K562 (cell line): Measurements from ENCODE around the gene CTNNB1. TPM values are rescaled to one million over a fixed set of nuclear protein-coding genes. Genes with fewer than 3 reads are reported as not detected.

Source experiments
- CAMTA2 ChIP-seq: fragments of 250-450 bp; sonication (Bioruptor Pico); conservative IDR thresholded peaks from 2 replicates; pipeline ENCODE4 v1.5.1; 2022
- CBX3 ChIP-seq, 2 experiments: IDR thresholded peaks; 1 replicate in 1 of 2; 2 replicates in 1 of 2; pipeline ENCODE4 v1.6.1; 2012; ENCODE audit warnings: inconsistent platforms in 2 of 2, low read length in 2 of 2, borderline replicate concordance in 1 of 2, control low read depth in 1 of 2
- CCNT2 ChIP-seq: IDR thresholded peaks from 2 replicates; pipeline ENCODE4 v1.6.1; 2011; ENCODE audit warnings: borderline replicate concordance, low read depth, mild to moderate bottlenecking, moderate library complexity, mixed read lengths, low read length; ENCODE audit not compliant: insufficient read length; ENCODE audit errors: extremely low read depth
- HDAC2 ChIP-seq: fragments of 450-650 bp; IDR thresholded peaks from 2 replicates; pipeline ENCODE4 v1.6.1; 2016; ENCODE audit warnings: mild to moderate bottlenecking
- JUND ChIP-seq, 2 experiments: IDR thresholded peaks; 2 replicates in 1 of 2; 3 replicates in 1 of 2; pipeline ENCODE4 v1.6.1; 2011; ENCODE audit warnings: borderline replicate concordance in 2 of 2, low read depth in 2 of 2, low read length in 2 of 2, improper control_type of control experiment in 1 of 2, missing biosample characterization in 1 of 2, missing genetic modification characterization in 1 of 2, missing genetic modification reagents in 1 of 2
- KDM4B ChIP-seq, 2 experiments: fragments of 450-650 bp in 1 of 2; sonication (generic) in 1 of 2; IDR thresholded peaks; 2 replicates each; pipeline ENCODE4 v1.6.1; 2016 to 2017; ENCODE audit warnings: borderline replicate concordance in 2 of 2, antibody characterized with exemption in 1 of 2, low read depth in 1 of 2, mild to moderate bottlenecking in 1 of 2
- MED1 ChIP-seq: sonication (generic); formaldehyde crosslinking; IDR thresholded peaks from 2 replicates; pipeline ENCODE4 v1.8.1; 2023; ENCODE audit warnings: missing genetic modification reagents, borderline replicate concordance
- MTA2 ChIP-seq: fragments of 450-650 bp; IDR thresholded peaks from 2 replicates; pipeline ENCODE4 v1.6.1; 2016; ENCODE audit warnings: low read depth
- RHOXF2B ChIP-seq: fragments of 250-450 bp; sonication (Bioruptor Pico); conservative IDR thresholded peaks from 2 replicates; pipeline ENCODE4 v1.5.1; 2021
- WHSC1 ChIP-seq: IDR thresholded peaks from one replicate; pipeline ENCODE4 v1.6.1; 2012; ENCODE audit warnings: low read length, control low read depth, inconsistent platforms
- ZNF274 ChIP-seq: IDR thresholded peaks from 2 replicates; pipeline ENCODE4 v1.6.1; 2011; ENCODE audit warnings: low read depth, mild to moderate bottlenecking, low read length, moderate library complexity, borderline replicate concordance
- ZNF507 ChIP-seq: conservative IDR thresholded peaks from 2 replicates; pipeline ENCODE4 v1.6.1; 2017; ENCODE audit warnings: missing genetic modification characterization, missing compliant biosample characterization
- polyA plus RNA-seq, 8 experiments: library from polyadenylated mRNA; depleted of rRNA in 4 of 8; stranded (reverse) in 5 of 8; unstranded in 3 of 8; fragments of >200 nt; fragmentation: Nextera tagmentation in 2 of 8; fragmentation: Illumina TruSeq in 1 of 8; extraction: Ambion mirVana in 2 of 8; extraction: Trizol in 1 of 8; gene quantifications; 2 replicates each; pipeline versions ENCODE4 v1.2.1 to v1.2.3, GENCODE V29; 2011 to 2014; ENCODE audit warnings: inconsistent platforms in 1 of 8, missing spikeins in 1 of 8
- total RNA-seq, 7 experiments: library from RNA; depleted of rRNA in 6 of 7; stranded (reverse); fragments of >200 nt in 6 of 7; fragmentation: Illumina TruSeq in 2 of 7; extraction: Trizol in 2 of 7; gene quantifications; 2 replicates each; pipeline versions ENCODE4 v1.2.1 to v1.2.3, GENCODE V29; 2011 to 2021; ENCODE audit warnings: low replicate concordance in 1 of 7
- TF ChIP-seq, protein P1 (sequence below), 2 experiments: fragments of 450-650 bp; formaldehyde crosslinking in 1 of 2; IDR thresholded peaks; 2 replicates each; pipeline versions ENCODE4 v1.4.0 to v1.6.1; 2014 to 2020; ENCODE audit warnings: mild to moderate bottlenecking in 2 of 2, borderline replicate concordance in 1 of 2, low read depth in 1 of 2
- TF ChIP-seq, protein P2 (sequence below): fragments of 450-650 bp; IDR thresholded peaks from 2 replicates; pipeline ENCODE4 v1.6.1; 2016; ENCODE audit warnings: antibody characterized with exemption
- TF ChIP-seq, protein P3 (sequence below): fragments of 250-450 bp; sonication (Bioruptor Pico); IDR thresholded peaks from 2 replicates; pipeline ENCODE4 v1.4.0; 2020
- TF ChIP-seq, protein P4 (sequence below): fragments of 450-650 bp; IDR thresholded peaks from 2 replicates; pipeline ENCODE4 v1.6.1; 2016; ENCODE audit warnings: low read depth, mild to moderate bottlenecking, moderate library complexity

CTNNB1 gene
- total and polyA plus RNA-seq, 9 of the 15 experiments (the other 6 are each of a cell fraction or from before 2014, with no cell fraction given): 44.3 to 193 (median 154) TPM

DNA sequence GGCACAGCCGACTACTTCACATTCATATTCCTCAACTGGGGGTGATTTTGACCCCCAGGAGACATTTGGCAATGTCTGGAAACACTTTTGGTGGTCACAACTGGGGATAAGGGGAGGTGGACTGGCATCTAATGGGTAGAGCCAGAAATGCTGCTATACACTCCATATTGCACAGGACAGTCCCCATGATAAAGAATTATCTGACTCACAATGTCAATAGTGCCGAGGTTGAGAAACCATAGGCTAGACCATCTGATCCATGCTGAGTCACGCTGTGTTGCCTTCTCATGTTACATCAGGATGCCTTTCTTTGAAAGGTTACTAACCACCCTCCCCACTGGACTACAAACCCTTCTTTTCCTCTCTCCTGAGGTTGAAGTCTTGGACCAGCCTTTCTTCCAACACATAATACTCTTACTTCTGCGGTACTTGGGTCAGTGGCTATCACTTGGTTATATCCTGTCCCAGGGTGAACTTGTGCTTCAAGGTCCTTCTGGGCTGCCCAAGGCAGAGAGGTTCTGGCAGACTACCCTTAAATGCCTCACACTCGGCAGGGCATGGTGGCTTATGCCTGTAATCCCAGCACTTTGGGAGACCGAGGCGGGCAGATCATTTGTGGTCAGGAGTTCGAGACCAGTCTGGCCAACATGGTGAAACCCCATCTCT is 68.8 kb downstream of the CTNNB1 start (continued):
- no peak for TF ChIP-seq CCNT2
- TF ChIP-seq, protein P1, sequence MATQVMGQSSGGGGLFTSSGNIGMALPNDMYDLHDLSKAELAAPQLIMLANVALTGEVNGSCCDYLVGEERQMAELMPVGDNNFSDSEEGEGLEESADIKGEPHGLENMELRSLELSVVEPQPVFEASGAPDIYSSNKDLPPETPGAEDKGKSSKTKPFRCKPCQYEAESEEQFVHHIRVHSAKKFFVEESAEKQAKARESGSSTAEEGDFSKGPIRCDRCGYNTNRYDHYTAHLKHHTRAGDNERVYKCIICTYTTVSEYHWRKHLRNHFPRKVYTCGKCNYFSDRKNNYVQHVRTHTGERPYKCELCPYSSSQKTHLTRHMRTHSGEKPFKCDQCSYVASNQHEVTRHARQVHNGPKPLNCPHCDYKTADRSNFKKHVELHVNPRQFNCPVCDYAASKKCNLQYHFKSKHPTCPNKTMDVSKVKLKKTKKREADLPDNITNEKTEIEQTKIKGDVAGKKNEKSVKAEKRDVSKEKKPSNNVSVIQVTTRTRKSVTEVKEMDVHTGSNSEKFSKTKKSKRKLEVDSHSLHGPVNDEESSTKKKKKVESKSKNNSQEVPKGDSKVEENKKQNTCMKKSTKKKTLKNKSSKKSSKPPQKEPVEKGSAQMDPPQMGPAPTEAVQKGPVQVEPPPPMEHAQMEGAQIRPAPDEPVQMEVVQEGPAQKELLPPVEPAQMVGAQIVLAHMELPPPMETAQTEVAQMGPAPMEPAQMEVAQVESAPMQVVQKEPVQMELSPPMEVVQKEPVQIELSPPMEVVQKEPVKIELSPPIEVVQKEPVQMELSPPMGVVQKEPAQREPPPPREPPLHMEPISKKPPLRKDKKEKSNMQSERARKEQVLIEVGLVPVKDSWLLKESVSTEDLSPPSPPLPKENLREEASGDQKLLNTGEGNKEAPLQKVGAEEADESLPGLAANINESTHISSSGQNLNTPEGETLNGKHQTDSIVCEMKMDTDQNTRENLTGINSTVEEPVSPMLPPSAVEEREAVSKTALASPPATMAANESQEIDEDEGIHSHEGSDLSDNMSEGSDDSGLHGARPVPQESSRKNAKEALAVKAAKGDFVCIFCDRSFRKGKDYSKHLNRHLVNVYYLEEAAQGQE (IDR thresholded peaks at IDR 0.05; ENCODE audit: borderline replicate concordance): no peak; the same call in 1 of the 2 replicates
- TF ChIP-seq, protein P1 (CRISPR knock-in tag; IDR thresholded peaks at IDR 0.05; ENCODE audit: low read depth): no peak
- no peak for TF ChIP-seq ZNF507 (tag)
- no peak for TF ChIP-seq MTA2
- no peak for TF ChIP-seq MED1 (CRISPR knock-in tag)
- no peak for TF ChIP-seq WHSC1
- TF ChIP-seq, protein P2, sequence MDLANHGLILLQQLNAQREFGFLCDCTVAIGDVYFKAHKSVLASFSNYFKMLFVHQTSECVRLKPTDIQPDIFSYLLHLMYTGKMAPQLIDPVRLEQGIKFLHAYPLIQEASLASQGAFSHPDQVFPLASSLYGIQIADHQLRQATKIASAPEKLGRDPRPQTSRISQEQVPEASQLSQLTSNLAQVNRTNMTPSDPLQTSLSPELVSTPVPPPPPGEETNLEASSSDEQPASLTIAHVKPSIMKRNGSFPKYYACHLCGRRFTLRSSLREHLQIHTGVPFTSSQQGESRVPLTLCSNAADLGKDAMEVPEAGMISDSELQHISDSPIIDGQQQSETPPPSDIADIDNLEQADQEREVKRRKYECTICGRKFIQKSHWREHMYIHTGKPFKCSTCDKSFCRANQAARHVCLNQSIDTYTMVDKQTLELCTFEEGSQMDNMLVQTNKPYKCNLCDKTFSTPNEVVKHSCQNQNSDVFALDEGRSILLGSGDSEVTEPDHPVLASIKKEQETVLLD: no peak
- peak in 1 of 2 experiments; percentile 17; a peak in 1 of 3 replicates for TF ChIP-seq CBX3 (IDR thresholded peaks at IDR 0.05; ENCODE audit: borderline replicate concordance in 1 of 2, low read length in 2 of 2)
- no peak for TF ChIP-seq RHOXF2B (CRISPR knock-in tag)
- TF ChIP-seq, protein P3, sequence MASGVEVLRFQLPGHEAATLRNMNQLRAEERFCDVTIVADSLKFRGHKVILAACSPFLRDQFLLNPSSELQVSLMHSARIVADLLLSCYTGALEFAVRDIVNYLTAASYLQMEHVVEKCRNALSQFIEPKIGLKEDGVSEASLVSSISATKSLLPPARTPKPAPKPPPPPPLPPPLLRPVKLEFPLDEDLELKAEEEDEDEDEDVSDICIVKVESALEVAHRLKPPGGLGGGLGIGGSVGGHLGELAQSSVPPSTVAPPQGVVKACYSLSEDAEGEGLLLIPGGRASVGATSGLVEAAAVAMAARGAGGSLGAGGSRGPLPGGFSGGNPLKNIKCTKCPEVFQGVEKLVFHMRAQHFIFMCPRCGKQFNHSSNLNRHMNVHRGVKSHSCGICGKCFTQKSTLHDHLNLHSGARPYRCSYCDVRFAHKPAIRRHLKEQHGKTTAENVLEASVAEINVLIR (CRISPR knock-in tag): no peak
- TF ChIP-seq, protein P4, sequence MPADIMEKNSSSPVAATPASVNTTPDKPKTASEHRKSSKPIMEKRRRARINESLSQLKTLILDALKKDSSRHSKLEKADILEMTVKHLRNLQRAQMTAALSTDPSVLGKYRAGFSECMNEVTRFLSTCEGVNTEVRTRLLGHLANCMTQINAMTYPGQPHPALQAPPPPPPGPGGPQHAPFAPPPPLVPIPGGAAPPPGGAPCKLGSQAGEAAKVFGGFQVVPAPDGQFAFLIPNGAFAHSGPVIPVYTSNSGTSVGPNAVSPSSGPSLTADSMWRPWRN: no peak; the same call in 1 of the 2 replicates
- TF ChIP-seq JUND (IDR thresholded peaks at IDR 0.05; ENCODE audit: borderline replicate concordance, low read depth, low read length): peak; percentile 98
- peak; percentile 99 for TF ChIP-seq JUND (tag; IDR thresholded peaks at IDR 0.05; ENCODE audit: borderline replicate concordance, low read depth, low read length)
- TF ChIP-seq HDAC2: peak; percentile 91
- no peak for TF ChIP-seq CAMTA2 (CRISPR knock-in tag)
- no peak for TF ChIP-seq KDM4B (IDR thresholded peaks at IDR 0.05; ENCODE audit: borderline replicate concordance in 2 of 2, low read depth in 1 of 2)
- no peak for TF ChIP-seq ZNF274
